RPMI7951 (cell line): ENCODE results near the gene FNIP2. TPM values are rescaled to one million over a fixed set of nuclear protein-coding genes. Genes with fewer than 3 reads are reported as not detected.
A peak's percentile ranks its signal among the peaks of the same experiment; 100 is the strongest.
"Not testable (repeated sequence)": the region's sequence is repeated elsewhere in the genome, so short reads cannot be mapped to it uniquely, and the experiment has no call there.

ENCODE experiments used
- DNase-seq: peaks from one replicate; pipeline ENCODE4 v3.0.0-alpha.2; 2012; ENCODE audit warnings: low read depth
- total RNA-seq: library from RNA; depleted of rRNA; stranded (reverse); fragments of >200 nt; shearing (Covaris generic); gene quantifications from 2 replicates; pipeline ENCODE4 v1.2.3, GENCODE V29; 2014

Gene FNIP2
- total RNA-seq, 1 experiment from 2014 or later: 10.0 TPM

DNA sequence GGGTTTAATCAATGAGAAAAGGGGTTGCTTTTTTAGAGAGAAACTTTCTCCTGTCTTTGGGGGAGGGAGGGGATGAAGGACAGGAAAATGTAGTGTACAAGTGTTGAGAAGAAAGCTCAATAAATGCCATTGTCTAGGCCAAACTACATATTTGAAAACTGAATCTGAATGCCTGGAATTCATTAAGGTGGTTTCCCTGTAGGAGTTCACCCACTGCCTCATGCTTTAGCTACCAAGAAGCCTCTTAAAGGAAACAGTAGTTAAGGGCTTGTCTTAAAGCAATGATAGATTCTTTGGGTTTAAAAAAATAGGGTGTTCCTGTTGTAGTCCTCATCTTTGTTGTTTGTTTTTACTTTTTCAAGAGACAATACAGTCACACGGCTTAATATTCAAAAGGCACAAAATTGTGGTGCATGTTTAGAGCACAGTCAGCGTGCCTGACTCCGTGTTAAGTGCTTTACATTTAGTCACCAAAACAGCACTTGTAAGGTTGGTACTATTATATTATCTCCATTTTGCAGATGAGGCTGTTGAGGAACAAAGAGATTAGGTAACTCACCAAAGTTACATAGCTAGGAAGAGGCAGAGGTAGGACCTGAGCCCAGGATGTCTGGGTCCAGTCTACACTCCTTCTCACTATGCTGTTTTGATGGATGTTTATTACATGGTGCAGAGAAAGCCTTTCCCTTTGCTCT, 46.0 kb downstream of the FNIP2 start:
- no peak for DNase-seq

DNA sequence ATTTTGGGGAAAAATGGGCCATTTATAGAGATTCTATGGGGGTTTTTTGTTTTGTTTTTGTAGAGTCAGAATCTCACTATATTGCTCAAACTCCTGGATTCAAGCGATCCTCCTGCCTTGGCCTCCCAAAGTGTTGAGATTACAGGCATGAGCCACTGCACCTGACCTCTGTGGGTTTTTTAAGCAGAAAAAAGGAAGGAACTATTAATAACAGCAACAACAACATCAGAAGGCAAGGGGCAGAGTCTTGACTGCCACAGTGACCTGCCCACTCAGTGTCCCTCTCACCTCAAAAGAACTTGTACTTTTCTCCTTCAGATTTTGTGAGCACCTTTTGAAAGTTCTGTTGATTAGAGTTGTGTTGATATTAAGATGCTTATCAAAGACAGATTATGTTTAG, 48.1 kb downstream of the FNIP2 start:
- no peak for DNase-seq

DNA sequence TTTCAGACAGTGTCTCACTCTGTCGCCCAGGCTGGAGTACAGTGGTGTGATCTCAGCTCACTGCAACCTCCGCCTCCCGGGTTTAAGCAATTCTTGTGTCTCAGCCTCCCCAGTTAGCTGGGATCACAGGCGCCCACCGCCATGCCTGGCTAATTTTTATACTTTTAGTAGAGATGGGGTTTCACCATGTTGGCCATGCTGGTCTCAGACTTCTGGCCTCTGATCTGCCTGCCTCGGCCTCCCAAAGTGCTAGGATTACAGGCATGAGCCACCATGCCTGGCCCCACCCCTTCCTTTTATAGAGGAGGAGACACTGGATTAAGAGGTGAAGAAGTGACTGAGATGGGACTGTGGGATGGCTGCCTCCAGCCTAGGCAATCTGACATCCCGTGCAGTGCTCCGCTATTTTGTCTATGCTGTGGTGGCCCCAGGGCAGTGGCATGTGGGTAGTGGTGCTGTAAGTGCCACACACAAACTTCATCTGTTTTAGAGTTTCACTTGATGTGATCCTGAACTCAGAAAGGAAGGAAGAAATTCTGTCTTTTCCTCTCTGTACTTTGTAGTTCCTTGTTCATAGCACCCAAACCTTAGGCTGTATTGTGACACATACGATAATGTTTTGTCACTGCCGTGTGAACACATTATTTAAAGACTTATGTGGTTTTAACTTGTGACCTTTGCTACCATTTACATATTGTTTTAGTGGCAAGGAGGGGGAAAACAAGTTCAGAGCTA, 48.9 kb downstream of the FNIP2 start:
- DNase-seq: peak; percentile 32

DNA sequence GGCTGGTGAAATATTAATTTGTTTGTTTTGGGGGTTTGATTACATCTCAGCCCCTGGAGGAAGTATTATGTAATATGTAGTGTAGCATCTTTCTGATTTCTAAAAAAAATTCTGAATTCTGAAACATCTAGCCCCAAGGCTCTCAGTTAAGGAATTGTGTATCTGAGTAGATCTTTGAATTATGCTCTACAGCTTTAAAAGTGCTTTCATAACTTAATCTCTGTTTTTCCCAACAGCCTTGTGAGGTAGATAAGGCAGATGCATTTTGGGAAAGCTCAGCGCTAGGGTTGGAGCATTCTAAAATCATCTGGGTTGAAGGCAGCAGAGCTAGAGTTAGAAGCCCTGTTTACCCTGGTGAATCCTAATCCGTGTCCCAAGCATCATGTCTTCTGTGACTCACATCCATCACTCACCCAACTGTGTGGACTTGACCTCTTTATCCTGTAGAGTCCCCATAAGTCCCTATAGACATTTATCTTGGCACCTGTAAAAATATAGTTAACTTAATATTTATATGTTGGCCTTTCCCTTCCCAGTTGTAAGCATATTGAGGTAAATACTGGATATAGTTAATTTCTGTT, 49.8 kb downstream of the FNIP2 start:
- no peak for DNase-seq

DNA sequence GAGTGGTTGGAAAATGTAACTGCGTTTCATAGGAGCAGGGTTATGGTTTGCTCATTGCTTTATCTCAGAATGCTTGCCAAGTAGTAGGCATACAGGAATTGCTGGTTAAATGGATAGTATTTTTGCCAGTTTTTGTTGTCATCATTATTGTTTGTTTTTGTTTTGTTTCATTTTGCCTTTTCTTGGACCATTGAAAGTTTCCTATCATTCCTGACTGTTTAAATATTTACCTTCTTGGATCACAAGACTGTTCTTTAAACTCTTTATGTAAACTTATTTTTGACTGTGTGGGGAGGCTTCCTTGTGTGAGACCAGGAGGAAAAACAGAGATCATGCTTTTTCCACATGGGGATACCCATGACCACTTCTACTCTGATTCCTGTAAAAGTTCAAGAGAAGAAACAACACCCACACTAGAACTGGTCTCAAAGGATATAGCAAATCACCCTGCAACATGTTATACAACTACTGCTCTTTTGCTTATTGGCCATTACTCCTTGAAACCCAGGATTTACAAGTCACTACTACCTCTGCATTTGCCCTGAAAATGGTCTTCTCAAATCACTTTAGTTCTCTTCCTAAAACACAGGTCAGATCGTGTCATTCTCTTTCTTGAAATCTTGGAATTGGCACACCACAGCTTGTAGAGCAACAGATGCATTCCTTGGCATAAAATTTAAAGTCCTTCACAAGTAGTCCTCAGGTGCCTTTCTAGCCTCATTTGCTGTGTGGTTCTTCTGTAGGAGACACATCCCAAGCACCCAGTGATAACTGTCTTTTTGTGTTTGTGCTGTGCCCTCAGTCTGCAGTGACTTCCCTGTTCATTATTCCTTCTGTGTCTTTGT, 51.3 kb downstream of the FNIP2 start:
- no peak for DNase-seq

DNA sequence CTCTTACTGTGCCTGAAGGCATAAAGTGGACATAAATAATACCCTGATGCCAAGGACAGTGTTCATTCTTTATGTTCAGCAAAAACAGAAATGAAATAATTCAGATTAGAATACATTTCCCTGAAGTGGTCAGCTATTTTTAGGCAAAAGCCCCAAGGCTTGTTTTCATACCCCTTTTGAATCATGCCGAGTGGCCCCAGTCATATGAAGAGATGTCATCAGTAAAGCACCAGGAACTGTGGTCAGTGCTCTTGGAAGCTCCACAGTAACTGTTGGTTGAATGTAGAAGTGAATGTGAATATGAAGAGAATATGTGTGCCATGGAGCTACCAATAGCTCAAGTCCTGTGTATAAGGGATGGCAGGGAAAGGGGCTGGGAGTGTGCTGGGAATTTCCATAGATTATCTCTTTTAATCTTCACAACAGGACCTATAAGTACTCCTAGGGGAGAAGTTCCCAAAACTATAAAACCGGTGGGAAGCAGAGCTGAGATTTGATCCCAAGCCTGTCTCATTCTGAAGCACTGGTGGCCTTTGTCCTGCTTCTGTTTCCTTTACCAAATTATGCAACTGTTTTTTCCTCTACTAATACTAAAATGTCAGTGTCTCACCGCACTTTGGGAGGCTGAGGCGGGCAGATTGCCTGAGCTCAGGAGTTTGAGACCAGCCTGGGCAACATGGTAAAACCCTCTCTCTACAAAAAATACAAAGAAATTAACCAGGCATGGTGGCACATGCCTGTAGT, 52.6 kb downstream of the FNIP2 start:
- DNase-seq: peak; percentile 54

DNA sequence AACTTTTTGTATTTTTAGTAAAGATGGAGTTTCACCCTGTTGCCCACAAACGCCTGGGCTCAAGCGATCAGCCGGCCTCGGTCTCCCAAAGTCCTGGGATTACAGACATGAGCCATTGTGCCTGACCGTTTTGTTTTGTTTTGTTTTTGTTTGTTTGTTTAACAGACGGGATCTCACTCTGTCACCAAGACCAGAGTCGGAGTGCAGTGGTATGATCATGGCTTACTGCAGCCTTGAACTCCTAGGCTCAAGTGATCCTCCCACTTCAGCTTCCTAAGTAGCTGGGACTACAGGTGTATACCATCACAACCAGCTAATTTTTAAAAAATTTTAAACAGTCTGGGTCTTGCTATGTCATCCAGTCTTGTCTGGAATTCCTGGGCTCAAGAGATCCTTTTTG, 53.5 kb downstream of the FNIP2 start:
- DNase-seq: no peak

DNA sequence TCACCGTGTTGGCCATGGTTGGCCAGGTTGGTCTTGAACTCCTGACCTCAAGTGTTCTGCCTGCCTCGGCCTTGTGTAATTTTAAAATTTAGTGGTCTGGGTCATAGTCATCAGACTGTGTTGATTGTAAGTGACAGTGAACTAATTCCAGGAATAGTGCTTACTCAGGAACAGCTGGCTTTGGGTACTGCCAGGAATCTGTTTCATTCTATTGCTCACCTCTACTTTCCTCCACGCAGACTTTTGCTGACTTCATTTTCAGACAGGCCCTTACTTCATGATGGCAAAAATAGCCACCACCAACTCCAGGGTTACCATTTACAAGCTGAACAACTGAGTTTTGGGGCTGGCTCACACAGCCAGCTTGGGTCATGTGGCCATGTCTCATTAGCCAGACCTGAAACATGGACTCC, 54.6 kb downstream of the FNIP2 start:
- peak; percentile 31 for DNase-seq

DNA sequence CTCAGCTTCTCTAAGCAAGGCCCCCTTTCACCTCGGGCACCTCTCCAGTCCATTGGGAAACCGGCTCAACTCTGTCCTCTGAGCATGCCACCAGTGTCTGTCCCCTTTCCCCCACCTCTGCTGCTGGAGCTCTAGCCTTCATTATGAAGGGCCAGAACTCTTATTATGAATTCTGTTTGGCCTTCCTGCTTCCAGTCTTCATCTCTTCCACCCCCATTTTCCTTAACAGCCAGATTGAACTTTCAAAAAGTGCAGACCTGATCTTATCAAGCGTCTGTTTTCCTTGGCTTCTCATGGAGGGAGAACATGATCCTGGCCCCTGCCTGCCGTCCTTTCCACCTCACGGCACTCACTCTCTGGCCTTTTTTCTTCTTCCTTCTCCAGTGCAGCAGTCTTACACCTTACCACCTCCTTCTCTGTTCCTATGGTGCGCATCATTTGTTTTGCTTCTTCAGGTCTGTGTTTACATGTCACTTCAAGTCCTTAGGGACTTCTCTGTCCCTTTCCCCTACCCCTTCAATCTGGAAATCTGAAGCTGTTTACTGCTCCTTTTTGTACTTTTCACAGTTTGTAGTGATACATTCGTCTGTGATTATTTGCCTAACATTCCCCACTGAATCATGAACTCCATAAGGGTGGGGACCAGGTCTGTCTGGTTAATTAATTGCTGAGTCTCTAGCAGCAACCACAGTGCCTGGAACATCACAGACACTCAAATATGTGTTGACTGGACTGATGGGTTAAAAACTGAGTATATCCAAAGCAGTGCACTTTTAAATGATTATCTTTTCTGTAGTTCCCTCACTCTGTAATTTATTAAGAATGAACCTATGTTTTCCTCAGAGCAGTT, 55.8 kb downstream of the FNIP2 start:
- no peak for DNase-seq

DNA sequence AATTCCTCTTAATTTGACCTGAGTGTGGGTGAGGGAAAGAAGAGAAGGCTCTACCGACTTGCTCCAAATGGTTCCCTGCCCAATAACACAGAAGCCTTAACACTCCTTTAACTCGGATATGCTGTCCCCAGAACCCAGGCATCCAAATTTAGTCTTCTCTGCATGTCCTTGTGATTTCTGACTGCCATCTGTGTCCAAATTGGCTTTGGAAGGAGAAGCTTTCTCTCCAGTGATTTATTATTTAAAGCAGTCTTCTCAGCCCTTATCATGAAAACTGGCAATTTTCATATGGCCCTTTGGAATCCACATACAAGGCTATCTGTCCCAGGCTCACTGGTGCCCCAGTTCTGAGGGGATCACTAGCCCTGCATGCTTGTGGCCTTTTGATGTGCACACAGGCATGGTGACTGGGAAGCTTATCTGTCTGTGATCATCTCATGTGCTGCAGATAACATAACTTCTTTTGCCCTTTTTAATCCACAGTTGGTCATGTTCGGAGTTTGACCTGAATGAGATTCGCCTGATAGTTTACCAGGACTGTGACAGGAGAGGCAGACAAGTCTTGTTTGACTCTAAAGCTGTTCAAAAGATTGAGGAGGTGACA, 56.7 kb downstream of the FNIP2 start:
- DNase-seq: no peak

DNA sequence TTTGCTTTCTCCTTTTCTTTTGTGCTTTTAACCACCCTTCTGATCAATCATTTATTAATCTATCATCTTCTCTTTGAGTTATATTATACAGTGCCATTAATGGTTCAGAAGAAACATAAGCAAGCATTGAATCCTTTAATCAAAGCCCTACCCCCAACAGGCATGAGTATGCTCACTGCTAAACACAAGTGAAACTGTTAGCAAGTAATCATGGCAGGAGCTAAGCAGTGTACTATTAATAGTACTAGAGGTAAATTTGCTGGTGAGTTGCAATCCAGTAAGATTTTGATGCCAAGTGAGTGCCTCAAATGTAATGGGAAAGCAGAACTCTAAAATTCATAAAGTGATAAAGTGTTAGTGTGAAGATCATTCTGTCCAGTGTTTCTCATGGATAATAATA, 57.2 kb downstream of the FNIP2 start:
- no peak for DNase-seq

DNA sequence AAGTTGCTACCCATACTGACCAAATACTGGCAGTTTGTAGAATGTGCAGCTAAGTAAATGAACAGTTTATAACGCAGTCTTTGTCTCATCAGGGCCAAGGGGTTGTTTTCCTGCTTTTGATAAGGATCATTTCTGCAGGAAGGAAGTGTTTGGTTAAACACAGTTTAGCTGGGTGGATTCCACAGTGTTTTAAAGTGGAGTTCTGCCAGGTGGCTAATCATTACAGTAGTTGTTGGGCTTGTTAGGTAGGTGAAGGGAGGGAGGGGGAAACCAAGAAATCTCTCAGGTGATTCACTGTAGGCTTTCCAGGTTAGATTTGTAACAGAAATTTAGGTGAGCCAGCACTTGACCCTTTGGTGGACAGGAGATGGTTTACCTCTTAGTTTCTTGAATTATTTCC, 58.1 kb downstream of the FNIP2 start:
- no peak for DNase-seq

DNA sequence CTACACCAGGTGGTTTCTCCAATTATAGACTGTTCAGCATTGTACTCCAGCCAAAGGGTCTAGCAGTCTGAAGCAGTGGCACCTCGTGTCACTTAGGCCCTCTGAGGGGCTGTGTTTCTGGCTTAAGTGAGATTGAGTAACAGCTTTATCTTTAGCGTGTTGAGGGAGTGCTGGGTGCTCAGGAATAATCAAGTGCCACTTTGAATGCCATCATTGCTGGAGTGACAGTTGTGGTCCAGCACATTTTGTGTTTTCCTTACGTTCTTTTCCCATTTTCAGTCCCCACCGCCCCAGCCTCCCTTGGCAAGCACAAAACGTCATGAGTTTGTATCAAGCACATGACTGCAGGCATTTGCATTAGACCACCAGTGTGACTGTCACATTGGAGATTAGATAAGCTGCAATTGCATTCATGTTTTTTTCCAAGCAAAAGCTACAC, 58.7 kb downstream of the FNIP2 start:
- no peak for DNase-seq

DNA sequence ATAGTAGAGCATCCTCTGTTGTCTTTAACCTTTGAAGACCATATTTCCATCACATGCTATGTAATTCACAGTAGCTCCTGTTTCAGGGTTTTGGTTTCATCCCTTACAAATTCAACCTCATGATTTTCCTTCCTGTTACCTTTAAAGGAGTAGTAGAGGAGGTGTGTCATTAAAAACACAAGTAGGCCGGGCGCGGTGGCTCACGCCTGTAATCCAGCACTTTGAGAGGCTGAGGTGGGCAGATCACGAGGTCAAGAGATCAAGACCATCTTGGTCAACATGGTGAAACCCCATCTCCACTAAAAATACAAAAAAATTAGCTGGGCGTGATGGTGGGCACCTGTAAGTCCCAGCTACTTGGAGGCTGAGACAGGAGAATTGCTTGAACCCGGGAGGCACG, 59.3 kb downstream of the FNIP2 start:
- not testable (repeated sequence) for DNase-seq

DNA sequence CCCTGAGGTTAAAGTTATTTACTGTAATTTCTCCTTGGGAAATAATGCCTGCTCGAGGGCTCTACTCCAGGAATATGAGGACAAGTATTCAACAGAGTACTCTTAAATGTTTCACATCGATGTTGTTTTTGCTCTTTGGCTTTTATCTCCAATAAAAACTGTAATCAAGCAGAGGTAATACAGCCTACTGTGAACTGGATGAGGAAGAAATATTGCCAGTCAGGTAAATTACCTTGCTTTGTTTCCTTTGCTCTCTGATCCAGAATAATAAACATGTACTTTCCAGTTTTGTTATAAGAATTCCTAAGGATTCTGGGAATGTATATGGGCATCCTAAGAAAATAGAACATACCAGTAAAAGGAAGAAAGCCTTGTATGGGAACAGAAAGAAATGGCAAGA, 60.4 kb downstream of the FNIP2 start:
- DNase-seq: no peak

DNA sequence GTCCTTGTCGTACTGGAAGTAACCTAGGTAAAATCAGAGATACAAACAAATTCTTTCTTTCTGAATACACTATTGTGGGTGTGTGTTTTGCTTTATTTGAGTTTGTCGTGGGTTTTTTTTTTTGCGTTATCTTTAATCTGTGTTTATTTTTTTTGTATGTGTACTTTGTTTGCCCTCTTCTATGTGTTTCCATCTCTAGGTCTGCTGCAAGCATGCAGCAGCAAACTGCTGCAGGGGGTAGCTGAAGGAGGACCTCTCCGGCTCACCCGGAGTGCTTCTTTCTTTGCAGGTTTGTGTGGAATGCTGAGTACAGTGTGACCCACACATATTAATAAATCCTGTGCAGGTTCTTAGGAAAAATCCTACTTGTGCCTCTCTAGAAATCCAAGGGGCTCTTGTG, 64.8 kb downstream of the FNIP2 start:
- no peak for DNase-seq

DNA sequence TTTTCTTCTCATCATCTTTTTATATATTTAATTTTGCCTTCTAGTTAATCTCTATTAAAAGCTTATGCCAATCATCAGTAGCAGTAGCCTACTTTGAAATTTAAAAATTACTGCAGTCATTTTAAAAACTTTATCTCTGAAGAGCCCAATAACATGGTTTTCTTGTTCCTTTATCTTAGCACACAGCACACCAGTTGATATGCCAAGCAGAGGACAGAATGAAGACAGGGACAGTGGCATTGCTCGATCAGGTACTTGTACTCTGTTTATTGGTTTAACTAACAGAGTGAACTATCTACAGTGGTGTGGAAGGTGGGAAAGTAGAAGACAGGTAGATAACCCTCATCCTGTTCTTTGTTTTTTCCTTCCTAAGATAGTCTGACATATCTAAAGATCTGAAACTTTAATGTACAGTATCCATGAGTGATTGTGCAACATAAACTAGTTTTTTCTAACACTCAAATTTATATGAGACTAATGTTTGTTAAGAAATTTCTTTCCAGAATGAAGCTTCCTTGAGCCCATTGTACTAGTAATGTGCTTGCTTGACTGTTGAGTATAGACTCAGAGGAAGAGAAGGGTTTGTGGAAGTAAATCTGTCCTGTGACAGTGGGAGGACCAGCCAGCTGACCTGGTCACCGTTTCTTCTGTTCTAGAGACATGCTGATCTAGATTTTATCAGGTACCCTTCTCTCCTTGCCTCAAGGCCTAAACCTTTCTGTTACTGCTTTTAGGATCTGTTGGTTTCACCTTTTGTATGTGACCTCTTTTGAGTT, 66.6 kb downstream of the FNIP2 start:
- DNase-seq: no peak

DNA sequence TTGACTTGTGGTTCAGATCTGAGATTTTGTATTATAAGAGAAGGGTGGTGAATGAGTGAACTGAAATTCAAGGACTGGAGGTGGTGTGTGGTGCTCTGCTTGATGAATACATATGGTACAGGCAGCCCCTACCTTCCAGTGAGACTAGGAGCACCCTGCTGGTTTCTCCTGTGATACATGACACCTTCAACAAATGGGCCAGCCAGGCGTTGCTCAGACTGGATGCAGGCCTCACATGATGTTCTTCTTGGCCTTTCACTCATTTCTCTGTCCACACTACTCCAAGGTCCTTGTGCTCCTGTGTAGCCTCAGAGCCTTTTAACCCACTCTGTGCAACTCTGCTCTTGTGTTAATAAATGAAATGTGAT, 67.2 kb downstream of the FNIP2 start:
- DNase-seq: no peak

DNA sequence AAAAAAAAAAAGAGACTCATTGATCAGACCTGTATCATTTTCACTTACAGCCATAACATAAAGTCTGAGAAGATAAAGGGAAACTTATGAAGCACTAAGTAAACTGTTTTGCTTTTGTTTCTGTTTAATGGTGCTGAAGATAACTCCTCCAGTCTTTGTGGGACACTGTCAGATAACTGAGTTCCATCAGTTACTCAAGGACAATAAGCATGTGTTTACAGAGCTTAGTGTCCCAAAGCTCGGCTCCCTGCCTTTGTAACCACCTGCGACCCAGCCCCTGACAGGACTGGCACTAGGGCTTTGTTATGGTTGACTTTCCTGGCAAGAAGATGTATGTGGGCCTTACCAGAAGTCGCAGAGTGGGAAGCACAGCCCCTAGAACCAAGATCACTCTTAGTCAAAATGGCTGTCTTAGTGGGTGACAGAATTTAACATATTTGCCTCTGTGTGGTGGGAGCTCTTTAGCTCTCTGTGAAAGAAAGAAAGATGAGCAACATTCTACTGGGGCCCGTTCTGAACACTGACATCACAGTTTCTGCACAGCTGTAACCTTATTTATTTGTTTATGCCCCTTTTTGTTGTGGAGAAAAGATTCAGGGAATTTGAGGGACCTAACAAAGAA, 68.1 kb downstream of the FNIP2 start:
- no peak for DNase-seq
